Midbrain (tissue), 1 donor: ENCODE measurements around the gene FOLR2.
"Not testable (repeated sequence)": the region's sequence is repeated elsewhere in the genome, so short reads cannot be mapped to it uniquely, and the experiment has no call there.

Experiments
- DNase-seq: peaks from one replicate; lab custom pipeline; 2025; lab: John Stamatoyannopoulos, UW

Gene FOLR2

GRCh38 chr11:72206794-72207193, 9.8 kb upstream of the FOLR2 start:
- DNase-seq, result not testable (repeated sequence)

- no peak for DNase-seq
Measured at GRCh38 chr11:72208281-72208680, 8.3 kb upstream of the FOLR2 start.

GRCh38 chr11:72209101-72209500, 7.5 kb upstream of the FOLR2 start:
- no peak for DNase-seq

- peak; percentile 14 for DNase-seq
Measured at GRCh38 chr11:72217841-72218240, 1.2 kb downstream of the FOLR2 start.

- DNase-seq, result no peak
Measured at GRCh38 chr11:72218251-72218745, 1.7 kb downstream of the FOLR2 start.

GRCh38 chr11:72220696-72221363, 4.2 kb downstream of the FOLR2 start:
- DNase-seq, result no peak

GRCh38 chr11:72221386-72222075, 4.9 kb downstream of the FOLR2 start:
- DNase-seq, result no peak

GRCh38 chr11:72222106-72222891, 5.7 kb downstream of the FOLR2 start:
- DNase-seq, result no peak

GRCh38 chr11:72222907-72223614, 6.5 kb downstream of the FOLR2 start:
- peak; percentile 84 for DNase-seq

GRCh38 chr11:72223615-72224563, 7.3 kb downstream of the FOLR2 start:
- DNase-seq, result peak; percentile 44

GRCh38 chr11:72224564-72225410, 8.2 kb downstream of the FOLR2 start, which contains the start of gene INPPL1:
INPPL1 (plus strand) TSS chr11:72224767; CDS start chr11:72224985, 218 bp downstream.
- peak; percentile 57 for DNase-seq

GRCh38 chr11:72225411-72225951, 8.9 kb downstream of the FOLR2 start:
- DNase-seq, result no peak

- DNase-seq, result no peak
Measured at GRCh38 chr11:72226701-72227100, 10.1 kb downstream of the FOLR2 start.

GRCh38 chr11:72227316-72228228, 11.0 kb downstream of the FOLR2 start:
- peak; percentile 32 for DNase-seq

GRCh38 chr11:72228229-72228843, 11.7 kb downstream of the FOLR2 start:
- no peak for DNase-seq

GRCh38 chr11:72228844-72229231, 12.2 kb downstream of the FOLR2 start:
- no peak for DNase-seq

GRCh38 chr11:72229336-72229924, 12.8 kb downstream of the FOLR2 start:
- no peak for DNase-seq
